Bone marrow (tissue), 2 donors: Measurements from ENCODE around the gene TACC2.
"Not testable (repeated sequence)": the region's sequence is repeated elsewhere in the genome, so short reads cannot be mapped to it uniquely, and the experiment has no call there.

Experiments
- DNase-seq, 2 donors: peaks; one replicate each; lab custom pipeline; 2025; lab: John Stamatoyannopoulos, UW

Gene TACC2

DNA sequence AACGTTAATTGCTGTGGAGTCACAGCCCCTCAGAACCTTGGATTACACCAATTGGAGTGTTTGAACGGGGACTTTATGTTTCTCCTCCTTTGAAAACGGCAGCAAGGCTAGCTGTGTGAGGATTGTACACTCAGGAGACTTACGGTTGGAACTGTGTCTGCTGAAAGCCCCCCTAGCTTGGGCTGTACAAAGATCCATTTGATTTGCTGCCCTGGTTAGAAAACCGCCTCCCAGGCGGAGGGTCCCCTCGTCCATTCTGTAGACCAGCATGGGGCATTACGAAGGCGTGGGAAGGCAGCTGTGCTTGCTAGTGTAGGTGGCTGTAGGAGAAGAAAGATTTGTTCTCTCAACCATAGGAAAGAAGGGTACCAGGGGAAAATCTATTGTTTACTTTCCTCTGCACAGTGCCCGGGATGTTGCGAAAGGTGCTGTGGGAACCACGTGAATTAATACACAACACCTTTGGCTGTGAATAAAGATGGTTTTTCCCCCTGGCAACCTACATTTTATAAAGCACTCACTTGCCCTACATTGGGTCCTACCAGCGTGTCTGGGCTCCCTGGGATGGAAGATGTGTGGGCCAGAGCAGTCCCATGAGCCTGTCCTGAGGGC is 208.8 kb downstream of the TACC2 start:
- DNase-seq = no peak

- no peak for DNase-seq
These were observed 209.7 kb downstream of the TACC2 start for GRCh38 chr10:122198631-122199030.

DNA sequence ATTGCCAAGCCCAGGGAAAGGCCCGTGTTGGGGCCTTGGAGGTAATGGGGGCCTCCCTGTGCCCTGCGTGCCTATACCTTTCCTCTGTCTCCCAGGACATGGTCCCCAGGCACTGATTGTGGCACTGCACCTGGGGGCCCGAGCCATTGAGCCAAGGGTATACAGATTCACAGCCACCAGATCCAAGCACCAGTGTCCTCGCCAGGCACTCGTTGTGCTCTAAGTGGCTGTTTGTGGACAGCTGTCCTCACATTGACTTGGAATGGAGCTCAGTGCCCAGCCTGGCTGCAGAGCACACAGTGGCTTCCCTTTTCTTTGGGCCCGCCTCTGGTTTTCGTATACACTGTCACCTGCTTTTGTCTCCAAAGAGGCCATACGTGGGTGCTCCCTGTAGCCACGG is 210.1 kb downstream of the TACC2 start:
- no peak for DNase-seq

DNA sequence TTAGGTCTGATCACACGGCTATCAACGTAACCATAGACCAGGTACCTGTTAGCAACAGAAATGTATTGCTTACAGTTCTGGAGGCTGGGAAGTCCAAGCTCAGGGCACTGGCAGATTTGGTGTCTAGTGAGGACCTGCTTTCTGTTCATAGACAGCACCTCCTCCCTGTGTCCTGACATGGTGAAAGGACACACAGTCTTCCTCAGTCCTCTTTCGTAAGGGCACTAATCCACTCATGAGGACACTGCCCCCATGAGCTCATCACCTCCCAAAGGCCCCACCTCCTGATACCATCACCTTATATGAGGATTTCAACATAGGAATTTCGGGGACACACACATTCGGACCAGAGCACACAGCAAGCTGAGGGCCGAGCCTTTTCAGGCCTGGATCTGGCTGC is 210.7 kb downstream of the TACC2 start:
- no peak for DNase-seq

DNA sequence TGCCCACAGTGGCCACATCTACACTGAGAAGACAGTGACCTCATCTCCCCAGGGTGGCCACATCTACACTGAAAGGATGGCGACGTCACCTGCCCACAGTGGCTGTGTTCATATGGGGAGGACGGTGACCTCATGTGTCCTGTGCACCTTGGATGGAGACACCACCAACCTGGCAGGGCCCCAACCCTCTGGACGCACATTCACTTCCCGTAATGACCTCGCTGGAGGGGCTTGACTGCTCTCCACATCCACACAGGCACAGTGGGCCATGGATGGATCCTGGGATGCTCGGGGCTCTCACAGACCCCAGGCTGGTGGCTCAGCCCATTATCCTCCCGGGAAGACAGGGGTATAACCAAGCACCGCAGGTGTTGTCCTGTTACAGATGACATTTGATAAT is 212.4 kb downstream of the TACC2 start:
- no peak for DNase-seq

DNA sequence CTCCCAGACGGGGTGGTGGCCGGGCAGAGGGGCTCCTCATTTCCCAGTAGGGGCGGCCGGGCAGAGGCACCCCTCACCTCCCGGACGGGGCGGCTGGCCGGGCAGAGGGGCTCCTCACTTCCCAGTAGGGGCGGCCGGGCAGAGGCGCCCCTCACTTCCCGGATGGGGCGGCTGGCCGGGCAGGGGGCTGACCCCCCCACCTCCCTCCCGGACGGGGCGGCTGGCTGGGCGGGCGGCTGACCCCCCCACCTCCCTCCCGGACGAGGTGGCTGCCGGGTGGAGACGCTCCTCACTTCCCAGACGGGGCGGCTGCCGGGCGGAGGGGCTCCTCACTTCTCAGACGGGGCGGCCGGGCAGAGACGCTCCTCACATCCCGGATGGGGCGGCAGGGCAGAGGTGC is 214.2 kb downstream of the TACC2 start:
- not testable (repeated sequence) for DNase-seq

- DNase-seq = no peak
These were observed 215.9 kb downstream of the TACC2 start for GRCh38 chr10:122204691-122205489.

DNA sequence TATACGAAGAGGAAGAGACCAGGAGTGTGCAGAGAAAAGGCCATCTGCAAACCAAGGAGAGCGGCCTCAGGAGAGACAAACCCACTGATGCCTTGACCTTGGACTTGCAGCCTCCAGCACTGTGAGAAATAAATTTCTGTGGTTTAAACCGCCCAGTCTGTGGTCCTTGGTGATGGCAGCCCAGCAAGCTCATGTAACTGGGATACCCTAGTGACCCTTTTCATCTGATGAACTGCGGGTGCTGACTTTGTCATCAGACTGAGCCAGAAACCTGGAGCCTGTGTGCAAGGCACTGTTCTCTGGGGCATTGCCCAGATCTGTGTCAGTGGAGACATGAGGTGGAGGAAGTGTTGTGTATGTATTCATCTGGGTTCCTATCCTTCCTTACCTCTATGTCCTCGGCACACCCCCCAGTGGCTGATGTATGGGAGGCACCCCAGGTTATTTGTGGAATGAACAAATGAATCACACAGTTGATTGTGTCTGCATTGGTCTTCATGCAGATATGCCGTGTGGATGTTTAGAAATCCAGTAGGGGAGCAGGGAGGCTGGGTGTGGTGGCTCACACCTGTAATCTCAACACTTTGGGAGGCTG is 217.6 kb downstream of the TACC2 start:
- no peak for DNase-seq

- no peak for DNase-seq
These were observed 218.2 kb downstream of the TACC2 start for GRCh38 chr10:122207163-122207562.

- DNase-seq = no peak
These were observed 218.6 kb downstream of the TACC2 start for GRCh38 chr10:122207596-122207995.

DNA sequence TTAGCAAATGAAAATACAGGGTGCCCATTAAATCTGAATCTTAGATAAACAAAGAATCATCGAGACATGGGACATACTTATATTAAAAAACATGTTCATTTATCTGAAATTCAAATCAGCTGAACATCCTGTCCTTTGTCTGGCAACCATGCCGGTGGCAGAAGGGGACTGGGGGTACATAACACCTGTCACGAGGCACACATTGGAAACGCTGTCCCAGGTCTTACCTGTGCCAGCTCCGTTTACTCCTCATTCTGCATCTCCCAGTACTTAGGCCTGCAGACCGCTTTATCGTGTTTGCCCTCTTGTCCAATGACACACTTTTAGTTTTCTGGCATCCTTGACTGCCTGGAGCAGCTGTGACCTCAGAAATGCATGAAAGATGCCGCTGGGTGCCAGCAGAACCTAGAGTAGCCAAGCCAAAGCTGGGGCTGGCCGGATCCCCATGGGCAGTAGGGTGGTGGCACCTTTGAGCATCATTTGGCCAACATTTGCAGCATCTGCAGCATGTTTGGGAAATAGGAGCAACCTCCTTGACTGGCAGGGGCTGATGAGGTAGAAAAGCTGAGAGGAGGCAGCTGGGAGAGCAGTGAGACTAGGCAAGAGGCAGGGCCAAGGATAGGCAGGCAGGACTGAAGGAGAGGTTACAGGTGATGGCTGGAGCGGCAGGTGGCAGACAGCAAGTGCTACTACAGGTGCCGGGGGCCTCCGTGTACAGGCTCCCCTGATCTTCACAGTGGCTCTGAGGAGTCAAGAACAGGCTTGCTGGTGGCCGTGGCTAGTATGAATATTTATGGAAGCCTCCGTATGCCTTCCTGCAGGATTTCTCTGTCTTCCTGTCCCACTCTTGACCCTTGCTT is 219.8 kb downstream of the TACC2 start:
- no peak for DNase-seq

- DNase-seq = no peak
These were observed 221.7 kb downstream of the TACC2 start for GRCh38 chr10:122210481-122211265.

DNA sequence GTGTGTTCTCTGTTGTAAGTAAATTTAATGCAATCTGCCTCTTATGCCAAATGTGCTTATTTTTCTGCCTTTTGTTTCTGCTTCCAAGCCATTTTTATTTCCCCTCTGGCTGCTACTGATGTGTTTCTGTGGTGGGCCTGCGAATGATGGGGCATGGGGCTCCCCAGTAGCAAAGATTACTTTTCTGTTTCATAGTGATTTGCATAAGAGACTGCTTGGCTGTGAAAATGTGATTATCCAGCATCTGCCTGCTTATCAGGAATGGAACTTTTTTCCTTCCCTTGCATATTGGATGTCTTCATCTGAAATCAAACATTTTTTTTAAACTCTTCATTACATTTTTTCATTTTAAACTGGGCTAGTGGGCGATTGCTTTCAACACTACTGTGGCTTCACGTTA is 224.4 kb downstream of the TACC2 start:
- no peak for DNase-seq

- no peak for DNase-seq
These were observed 224.8 kb downstream of the TACC2 start for GRCh38 chr10:122213766-122214165.

- DNase-seq = no peak
These were observed 227.1 kb downstream of the TACC2 start for GRCh38 chr10:122216047-122216446.

DNA sequence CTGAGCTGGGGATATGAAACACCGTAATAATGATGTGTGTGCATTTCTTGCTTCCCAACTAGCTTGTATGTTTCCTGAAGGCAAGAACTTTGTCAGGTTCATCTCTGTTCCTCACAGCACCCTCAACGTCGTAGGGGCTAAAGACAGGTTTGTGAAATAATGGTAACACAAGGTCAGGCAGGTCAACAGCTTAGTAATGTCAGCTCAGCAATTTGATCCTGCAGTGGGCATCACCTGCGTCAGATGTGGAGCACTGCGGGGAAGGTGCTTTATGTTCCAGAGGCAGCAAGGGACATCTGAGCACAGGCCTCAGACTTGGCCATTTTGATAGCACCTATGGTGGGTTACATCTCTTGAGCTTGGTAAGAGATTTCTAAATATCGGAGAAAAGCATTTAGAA is 230.4 kb downstream of the TACC2 start:
- DNase-seq = no peak

GRCh38 chr10:122220736-122221135 is 231.8 kb downstream of the TACC2 start:
- DNase-seq = no peak

- no peak for DNase-seq
These were observed 233.0 kb downstream of the TACC2 start for GRCh38 chr10:122221958-122222357.

- DNase-seq = no peak
These were observed 233.7 kb downstream of the TACC2 start for GRCh38 chr10:122222638-122223037.

DNA sequence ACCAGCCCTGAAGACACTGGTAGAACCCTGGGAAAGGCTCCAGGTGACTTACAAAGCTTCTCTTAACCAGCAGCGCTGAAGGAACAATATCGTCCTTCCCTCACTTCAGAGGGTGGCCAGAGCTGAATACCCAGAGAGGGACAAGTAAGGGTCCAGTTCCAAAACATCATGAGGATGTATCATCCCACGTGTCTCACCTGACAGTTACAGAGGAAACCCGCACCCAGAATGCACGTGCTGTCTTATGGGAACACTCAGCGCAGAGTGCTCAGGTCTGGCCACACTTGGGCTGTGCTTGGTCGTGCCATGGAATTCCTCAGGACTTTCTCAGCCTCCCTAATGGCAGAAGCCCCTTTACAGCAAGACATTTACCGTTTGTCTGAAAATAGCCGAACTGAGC is 235.2 kb downstream of the TACC2 start:
- DNase-seq = no peak

- DNase-seq = no peak
These were observed 236.4 kb downstream of the TACC2 start for GRCh38 chr10:122225330-122225729.

- no peak for DNase-seq
These were observed 238.8 kb downstream of the TACC2 start for GRCh38 chr10:122227754-122228153.
